Stimulated activated CD8-positive, alpha-beta memory T cell treated with anti-CD3 and anti-CD28 coated beads, Interleukin-7, amount 100 ng/mL, for 1 hour (primary cell): ENCODE data around the gene SULT6B1.
"Not testable (repeated sequence)": the region's sequence is repeated elsewhere in the genome, so short reads cannot be mapped to it uniquely, and the experiment has no call there.

Experiments
- DNase-seq, 2 donors: peaks; one replicate each; pipeline ENCODE4 v3.0.0-alpha.2; 2020; ENCODE audit warnings: low read depth in 2 of 2

Gene SULT6B1, protein sequence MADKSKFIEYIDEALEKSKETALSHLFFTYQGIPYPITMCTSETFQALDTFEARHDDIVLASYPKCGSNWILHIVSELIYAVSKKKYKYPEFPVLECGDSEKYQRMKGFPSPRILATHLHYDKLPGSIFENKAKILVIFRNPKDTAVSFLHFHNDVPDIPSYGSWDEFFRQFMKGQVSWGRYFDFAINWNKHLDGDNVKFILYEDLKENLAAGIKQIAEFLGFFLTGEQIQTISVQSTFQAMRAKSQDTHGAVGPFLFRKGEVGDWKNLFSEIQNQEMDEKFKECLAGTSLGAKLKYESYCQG

DNA sequence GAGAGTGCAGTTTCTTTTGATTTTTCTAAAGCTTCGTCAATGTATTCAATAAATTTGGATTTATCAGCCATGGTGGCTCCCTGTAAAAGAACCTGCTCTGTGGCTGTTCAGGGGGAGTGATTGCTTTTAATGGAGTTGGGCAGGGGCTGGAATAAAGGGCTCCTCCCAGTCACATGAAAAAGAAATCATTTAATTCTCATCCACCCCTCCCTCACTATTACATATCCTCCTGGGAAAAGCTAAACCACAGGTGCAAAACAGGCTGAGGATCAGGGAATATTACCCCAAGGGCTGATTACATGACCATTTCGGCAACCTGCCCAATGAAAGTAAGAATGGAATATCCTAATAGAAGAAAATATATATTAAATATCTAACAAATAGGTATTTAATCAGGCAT is at the start of gene SULT6B1:
Gene SULT6B1, minus strand, starts transcription at position 101 of the 400 bp plus-strand sequence. Its CDS starts 30 bp downstream, at position 71.
- no peak for DNase-seq

DNA sequence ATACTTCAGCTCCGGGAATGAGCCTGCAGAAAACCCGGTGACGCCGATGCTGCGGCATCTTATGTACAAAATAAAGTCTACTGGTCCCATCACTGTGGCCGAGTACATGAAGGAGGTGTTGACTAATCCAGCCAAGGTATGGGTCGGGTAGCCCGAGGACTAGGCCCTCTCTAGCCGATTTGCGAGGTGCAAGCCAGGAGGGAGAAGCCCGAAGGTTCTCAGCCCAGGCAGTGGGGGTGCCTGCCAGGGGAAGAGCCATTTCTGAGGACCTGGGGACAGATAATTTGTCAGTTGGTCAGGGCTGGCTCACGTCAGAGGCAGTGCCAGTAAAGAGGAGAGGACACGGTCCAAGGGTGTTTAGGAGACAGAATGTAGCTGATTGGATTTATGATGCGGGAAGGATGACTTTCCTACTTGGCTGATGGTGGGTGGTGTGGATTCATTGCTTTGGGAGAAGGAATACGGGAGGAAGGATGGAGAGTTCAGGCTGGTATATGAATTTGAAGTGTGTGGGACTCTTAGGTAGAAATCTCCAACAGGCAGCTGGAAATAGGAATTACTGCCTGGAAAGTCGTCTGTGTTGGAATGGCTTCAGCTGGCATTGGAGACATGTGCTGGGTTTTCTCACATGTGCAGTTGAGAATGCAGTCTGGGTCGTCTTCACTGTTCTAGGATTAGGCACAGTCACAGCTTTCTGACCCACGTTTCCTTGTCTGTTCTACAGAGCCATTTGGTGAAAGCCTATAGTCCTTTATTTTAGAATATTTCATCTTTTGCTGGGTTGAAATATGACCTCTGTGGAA is 43.9 kb upstream of the SULT6B1 start:
- DNase-seq, result no peak

DNA sequence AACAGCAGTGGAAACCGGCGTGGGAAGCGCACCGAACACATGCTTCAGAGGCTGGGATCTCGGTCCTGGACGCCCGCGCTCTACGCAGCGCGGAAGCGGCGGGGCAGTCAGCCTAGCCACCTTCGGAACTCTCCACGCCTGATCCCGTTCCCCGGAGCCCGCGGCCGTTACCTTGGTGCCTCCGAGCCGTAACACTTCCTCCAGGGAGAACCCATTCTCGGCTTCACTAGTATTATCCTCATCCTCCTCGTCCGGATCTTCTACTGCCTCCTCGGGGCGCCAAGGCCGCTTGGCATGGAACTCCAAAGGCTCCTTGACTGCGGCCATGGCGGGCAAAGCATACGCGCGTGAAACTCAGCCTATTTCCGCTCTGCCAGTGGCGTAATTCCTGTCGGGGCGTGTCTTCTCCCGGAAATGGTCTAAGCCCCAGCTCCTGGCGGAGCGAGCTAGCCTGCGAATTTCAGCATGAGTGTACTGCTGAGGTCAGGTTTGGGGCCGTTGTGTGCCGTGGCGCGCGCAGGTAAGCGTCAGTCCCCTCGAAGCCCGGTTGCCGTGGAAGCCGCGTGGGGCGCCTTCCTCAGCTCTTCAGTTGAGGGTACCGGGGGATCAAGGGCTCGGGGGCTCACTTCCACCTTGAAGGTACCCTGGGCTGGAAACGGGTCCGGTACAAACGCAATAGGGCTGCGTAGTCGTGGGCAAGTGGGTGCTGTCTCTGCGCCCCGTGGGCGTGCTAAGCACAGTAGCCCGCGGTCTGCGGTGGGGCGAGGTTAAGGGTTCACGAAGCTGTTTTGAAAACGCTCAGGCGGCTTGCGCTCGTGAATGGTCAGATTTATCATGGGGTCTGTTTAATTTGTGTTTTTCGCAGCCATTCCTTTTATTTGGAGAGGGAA is 43.0 kb upstream of the SULT6B1 start, which contains the start of the genes CEBPZ and NDUFAF7:
Gene CEBPZ, minus strand, starts transcription at position 356 of the 890 bp plus-strand sequence. Its CDS starts 29 bp downstream, at position 327.
Gene NDUFAF7, plus strand, starts transcription at position 418 of the 890 bp plus-strand sequence. Its CDS starts 48 bp downstream, at position 466.
- peak; percentile 70 to 71 for DNase-seq

DNA sequence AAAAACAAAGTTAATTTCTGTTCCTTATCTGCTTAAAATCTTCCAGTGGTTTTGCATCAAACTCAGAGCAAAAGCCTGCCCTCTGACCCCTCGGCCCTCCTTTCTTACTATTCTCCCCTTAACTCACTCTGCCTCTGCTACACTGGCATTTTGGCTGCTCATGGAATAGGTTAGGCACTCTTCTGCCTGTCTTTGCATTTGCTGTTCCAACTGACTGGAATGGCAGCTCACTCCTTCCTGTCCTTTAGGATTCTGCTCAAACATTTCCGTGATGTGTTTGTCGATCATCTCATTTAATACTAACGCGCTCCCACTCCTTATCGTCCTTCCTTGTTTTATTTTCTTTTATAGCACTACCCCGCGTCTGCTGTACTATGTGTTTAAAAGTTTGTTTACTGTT is 42.1 kb upstream of the SULT6B1 start:
- no peak for DNase-seq

DNA sequence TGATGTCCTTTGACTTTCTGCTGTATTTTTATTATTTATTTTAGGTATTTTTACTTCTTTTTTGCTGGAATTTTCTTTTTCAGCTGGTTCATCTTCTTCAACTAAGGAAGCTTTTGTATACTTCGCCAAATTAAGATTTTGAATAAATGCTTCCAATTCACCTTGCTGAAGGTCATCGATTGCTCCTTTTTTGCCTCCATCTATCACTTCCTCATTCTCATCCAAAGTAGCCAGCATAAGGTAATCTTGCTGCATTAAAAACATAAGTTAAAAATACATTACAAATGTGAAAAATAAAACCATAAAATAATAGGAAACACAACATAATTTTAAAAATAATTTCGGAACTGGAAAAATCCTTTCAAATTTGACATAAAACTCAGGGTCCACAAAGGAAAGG is 40.3 kb upstream of the SULT6B1 start:
- DNase-seq, result no peak

DNA sequence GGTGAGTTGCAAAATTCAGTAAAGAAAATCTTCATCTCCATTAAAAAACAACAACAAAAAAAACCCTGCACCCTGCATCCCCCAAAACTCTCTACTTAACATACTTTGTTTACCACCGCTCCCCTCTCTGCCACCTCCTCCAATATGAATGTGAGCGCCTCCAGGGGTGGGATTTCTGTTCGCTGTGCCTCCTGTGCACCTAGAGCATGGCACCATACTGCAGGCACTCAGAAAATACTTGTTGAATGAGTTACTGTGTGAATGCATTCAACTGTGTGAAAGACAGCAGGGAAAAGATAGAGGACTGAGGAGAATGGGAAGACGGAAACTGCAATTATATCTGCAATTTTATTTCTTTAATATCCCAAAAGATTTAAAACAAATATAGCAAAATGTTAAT is 38.4 kb upstream of the SULT6B1 start:
- no peak for DNase-seq

DNA sequence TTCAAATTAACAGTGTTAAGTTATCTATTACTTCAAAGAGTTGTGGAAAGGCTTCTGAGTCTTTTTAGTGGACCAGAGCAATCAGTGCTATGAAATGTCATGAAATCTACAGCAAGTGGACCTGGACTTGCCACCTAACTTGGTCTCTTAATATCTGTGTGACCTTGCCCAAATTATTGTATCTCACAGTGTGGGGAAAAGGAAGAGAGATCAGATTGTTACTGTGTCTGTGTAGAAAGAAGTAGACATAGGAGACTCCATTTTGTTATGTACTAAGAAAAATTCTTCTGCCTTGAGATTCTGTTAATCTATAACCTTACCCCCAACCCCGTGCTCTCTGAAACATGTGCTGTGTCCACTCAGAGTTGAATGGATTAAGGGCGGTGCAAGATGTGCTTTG is 36.7 kb upstream of the SULT6B1 start:
- not testable (repeated sequence) for DNase-seq

DNA sequence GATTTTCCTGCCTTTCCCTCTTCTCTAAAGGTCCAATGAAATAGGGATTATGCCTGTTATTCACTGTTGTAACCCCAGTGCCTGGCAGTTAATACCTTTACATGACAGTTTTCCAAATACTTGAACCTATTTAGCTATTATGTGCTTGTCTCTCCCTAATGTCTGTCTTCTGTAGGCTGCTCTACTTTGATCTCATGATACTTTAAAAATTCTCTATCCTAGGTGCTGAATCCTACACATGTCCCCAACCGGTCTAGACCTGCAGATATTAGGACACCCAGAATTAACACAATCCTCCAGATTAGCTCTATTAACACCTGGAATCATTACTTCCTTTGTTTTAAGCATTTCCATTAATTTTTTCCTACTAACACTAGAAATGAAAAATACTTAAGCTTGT is 35.6 kb upstream of the SULT6B1 start:
- no peak for DNase-seq

DNA sequence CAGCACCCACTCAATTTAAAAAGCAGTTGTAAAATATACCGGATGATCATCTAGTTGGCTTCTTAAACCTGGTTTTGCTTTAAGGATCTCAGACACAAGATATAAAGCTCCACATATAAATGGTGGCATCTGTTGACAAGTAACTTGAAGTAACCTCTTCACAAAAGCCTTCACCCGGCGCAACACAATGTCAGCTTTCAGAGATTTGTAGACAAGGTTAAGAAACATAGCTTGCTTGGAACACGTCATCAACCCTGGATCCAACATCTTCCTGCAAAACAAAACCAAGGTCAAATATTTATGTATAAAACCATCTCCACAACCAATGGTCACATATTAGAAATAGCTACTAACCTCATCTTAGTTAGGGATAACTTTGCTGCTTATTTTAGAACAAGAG is 34.7 kb upstream of the SULT6B1 start:
- no peak for DNase-seq

DNA sequence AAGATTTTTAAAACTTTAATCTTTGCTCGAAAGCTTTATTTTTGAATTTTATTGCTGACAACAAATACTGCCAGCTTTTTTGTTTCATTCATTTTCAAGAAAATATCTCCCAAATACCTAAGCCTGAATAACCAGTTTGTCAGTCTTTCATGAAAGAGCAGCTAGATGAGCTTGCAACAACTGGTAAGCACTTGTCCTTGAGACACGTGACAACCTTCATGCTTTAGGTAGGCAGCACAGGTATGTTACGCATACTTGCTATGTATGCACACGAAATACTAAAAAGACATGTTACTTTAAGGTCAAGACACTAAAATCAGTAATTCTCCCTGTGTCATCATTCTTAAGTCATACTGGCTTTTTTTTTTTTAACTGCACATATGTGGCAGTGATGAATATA is 30.6 kb upstream of the SULT6B1 start:
- no peak for DNase-seq

DNA sequence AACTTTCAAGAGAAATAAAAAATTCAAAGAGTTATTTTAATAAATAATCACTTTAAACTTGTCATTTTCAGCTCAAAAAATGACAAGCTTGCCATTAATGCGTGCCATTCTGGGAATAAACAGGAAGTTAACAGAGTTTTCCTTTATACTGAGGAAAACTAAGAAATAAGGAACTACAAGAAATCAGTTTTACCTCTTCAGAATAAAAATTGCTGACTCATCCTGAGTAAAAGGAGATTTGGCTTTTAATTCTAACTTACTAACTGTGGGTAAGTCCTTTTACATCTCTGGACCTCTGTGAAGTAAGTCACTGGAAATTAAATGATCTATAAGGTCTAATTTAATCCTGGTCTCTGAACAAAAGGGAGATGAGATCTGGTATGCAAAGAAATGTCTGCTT is 26.8 kb upstream of the SULT6B1 start:
- no peak for DNase-seq

DNA sequence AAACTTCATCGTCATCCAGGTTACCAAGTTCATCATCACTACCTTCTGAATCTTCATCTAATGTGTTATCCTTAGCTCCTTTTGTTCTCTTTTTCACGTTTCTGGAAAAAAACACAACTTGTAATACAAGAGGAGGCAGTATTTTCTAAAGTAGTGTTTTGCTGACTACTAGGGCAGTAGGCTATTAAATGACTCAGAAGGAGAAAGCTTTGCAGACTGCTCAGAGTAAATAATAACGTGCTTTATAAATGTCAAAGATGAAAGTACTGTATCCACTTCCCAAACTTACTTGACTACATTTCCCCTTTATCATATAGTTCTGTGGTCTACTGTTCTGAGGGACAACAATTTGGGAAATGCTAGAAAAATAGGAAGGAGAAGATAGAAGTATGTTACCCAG is 23.5 kb upstream of the SULT6B1 start:
- DNase-seq, result no peak

DNA sequence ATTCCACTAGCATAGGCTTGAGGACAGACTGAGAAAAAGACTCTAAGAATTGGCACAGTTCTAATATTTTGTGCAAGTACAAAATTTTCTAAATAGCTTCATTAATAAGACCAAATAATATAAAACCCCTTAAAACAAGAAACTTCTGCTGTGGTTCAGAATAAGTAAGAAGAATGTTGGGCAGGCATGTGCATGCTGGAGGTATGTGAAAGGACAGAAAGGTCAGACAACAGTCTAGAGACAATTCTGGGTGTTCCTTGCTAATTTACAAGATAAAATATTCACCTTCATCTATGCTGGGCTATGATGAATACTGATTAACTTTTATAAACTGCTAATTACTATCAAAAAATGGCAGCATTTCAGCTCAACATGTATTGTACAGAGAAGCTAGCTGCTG is 22.7 kb upstream of the SULT6B1 start:
- no peak for DNase-seq

DNA sequence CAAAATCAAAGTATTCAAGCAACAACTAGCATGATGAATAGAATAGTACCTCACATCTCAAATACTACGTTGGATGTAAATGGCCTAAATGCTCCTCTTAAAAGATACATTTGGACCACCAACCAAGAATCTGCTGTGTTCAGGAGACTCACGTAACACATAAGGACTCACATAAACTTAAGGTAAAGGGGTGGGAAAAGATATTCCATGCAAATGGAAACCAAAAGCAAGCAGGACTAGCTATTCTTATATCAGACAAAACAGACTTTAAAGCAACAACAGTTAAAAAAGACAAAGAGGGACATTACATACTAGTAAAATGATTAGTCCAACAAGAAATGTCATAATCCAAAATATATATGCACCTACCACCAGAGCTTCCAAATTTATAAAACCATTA is 18.3 kb upstream of the SULT6B1 start:
- not testable (repeated sequence) for DNase-seq

DNA sequence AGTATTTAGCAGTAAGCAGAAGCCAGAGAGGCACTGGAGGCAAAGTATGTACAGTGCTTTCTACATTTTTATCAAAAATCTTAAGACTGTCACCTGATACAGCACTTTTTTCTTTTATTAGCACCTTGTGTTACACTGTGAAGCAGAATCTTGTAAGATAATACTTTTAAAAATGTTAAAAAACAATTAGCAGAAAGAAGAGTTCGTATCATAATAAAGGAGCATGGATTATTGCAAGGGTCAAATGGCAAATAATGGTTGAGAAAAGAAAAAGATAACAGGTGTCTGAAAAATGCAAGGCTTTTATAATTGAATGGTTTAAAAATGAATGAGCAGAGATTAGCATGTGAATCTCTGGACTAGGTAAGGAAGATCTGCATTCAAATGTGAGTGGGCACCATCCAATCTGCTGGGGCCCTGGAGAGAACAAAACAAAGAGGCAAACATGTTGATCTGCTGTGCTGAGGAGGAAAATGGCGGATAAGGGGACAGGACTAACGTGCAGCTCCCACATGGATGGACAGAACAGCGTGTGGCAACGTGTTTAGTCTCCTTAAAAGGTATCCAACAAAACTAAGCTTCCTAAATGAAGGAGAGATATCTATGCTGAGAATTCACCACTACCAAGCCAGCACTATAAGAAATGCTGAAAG is 17.3 kb upstream of the SULT6B1 start:
- DNase-seq, result no peak

DNA sequence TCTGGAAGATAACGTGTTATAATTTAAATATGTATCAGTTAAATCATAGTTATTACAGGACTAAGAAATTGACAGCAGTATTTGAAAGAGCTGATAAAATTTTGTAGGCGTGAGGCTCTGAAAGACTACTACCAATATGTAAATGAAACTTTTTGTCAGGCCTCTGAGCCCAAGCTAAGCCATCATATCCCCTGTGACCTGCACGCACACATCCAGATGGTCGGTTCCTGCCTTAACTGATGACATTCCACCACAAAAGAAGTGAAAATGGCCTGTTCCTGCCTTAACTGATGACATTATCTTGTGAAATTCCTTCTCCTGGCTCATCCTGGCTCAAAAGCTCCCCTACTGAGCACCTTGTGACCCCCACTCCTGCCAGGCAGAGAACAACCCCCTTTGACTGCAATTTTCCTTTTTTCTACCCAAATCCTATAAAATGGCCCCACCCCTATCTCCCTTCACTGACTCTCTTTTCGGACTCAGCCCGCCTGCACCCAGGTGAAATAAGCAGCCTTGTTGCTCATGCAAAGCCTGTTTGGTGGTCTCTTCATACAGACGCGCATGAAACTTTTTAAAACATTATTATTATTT is 16.7 kb upstream of the SULT6B1 start:
- DNase-seq, result not testable (repeated sequence)

DNA sequence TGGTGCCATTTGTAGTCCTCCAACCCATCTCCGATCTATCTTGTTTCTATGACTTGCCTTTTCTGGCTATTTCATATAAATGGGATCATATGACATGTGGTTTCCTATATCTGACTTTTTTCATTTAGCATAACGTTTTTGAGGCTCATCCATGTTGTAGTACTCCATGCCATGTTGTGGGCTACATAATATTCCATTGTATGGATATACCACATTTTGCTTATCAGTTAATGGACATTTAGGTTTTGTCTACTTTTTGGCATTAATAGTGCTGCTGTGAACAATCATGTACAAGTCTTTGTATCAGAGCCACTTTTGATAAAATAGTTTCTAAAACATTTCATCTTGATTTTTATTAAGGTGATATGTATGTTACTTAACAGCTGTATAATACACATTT is 15.2 kb upstream of the SULT6B1 start:
- DNase-seq, result no peak

DNA sequence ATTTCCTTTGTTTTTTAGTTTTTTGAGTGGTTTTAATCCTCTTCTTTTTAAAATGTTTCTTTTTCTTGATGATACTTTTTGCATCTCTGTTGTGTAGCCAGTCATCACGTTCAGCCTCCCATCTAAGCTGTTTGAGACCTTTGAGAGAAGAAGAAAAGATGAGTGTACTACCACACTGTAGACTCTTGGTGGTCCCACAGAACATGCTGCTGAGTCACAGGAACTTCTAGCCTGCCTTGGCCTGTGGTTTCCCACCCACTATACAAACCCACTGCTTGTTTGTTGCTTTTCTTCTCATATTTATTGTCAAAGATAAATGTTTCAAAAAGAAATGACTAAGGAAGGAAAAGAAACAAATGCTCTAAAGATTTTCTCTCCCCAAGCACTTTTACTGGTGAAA is 13.3 kb upstream of the SULT6B1 start:
- peak; percentile 24 to 25 for DNase-seq

DNA sequence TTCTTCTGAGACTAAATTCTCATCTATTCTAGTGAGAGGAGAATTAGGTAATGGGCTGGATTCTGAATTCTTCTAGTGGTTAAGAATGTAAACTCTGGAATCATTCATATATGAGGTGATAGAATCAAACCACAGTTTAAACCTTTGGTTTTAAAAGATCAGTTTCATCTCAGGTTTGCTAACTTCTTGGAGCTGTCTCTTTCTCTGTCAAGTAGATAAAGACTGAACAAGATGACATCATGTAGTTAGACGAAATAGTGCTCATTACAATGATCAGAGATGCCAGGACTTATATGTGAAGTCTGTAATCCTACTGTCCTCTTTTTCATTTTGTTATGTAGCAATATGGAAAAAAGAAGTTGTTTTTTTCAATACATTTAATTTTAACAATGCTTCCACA is 12.7 kb upstream of the SULT6B1 start:
- DNase-seq, result no peak

DNA sequence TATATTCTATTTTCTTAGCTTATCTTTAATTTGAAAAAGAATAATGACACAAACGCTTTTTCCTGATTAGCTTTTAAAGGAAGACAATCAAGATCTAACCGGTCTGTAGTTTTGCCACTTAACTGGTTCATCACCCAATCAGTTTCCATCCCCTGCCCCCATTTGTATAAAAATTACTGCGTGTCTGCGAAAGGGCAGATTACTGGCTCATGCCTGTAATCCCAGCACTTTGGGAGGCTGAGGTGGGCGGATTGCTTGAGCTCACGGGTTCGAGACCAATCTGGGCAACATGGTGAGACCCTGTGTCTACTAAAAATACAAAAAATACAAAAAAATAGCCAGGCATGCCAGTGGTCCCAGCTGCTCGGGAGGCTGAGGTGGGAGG is 10.2 kb upstream of the SULT6B1 start:
- DNase-seq, result no peak
